Smooth muscle cell (in vitro differentiated cells): Measurements from ENCODE around the gene RAD17. TPM values are rescaled to one million over a fixed set of nuclear protein-coding genes. Genes with fewer than 3 reads are reported as not detected.
A peak's percentile ranks its signal among the peaks of the same experiment; 100 is the strongest.

ENCODE experiments used
- DNase-seq: peaks from one replicate; lab custom pipeline; 2025; ENCODE audit not compliant: unreplicated experiment; lab: John Stamatoyannopoulos, UW
- H2AFZ ChIP-seq: fragments of 200-600 bp; sonication (generic); 2 replicates; pipeline ENCODE4 v1.6.0; 2016; ENCODE audit warnings: antibody characterized with exemption, low read depth, mild to moderate bottlenecking
- H3F3A ChIP-seq: fragments of 200-600 bp; sonication (generic); 2 replicates; pipeline ENCODE4 v1.6.0; 2017; ENCODE audit warnings: antibody characterized with exemption, low read depth
- H3K27ac ChIP-seq: fragments of 200-600 bp; sonication (generic); 2 replicates; pipeline ENCODE4 v1.5.1; 2016; ENCODE audit warnings: low read depth, mild to moderate bottlenecking
- H3K27me3 ChIP-seq: fragments of 200-600 bp; sonication (generic); 2 replicates; pipeline ENCODE4 v1.6.1; 2016; ENCODE audit warnings: low read depth, mild to moderate bottlenecking
- H3K36me3 ChIP-seq: fragments of 200-600 bp; sonication (generic); 2 replicates; pipeline ENCODE4 v1.5.1; 2016; ENCODE audit warnings: low read depth
- H3K4me1 ChIP-seq: fragments of 200-600 bp; sonication (generic); 2 replicates; pipeline ENCODE4 v1.5.1; 2016; ENCODE audit warnings: low read depth
- H3K4me2 ChIP-seq: fragments of 200-600 bp; sonication (generic); 2 replicates; pipeline ENCODE4 v1.6.0; 2016; ENCODE audit warnings: mild to moderate bottlenecking
- H3K4me3 ChIP-seq: fragments of 200-600 bp; sonication (generic); 2 replicates; pipeline ENCODE4 v1.5.1; 2016; ENCODE audit warnings: mild to moderate bottlenecking
- H3K79me2 ChIP-seq: fragments of 200-600 bp; sonication (generic); 2 replicates; pipeline ENCODE4 v1.6.0; 2016; ENCODE audit warnings: low read depth, mild to moderate bottlenecking
- H3K9ac ChIP-seq: fragments of 200-600 bp; sonication (generic); 2 replicates; pipeline ENCODE4 v1.6.0; 2016; ENCODE audit warnings: low read depth
- H3K9me3 ChIP-seq: fragments of 200-600 bp; sonication (generic); replicated peaks from 2 replicates; pipeline ENCODE4 v1.5.1; 2016; ENCODE audit warnings: low read depth
- H4K20me1 ChIP-seq: fragments of 200-600 bp; sonication (generic); 2 replicates; pipeline ENCODE4 v1.6.0; 2016; ENCODE audit warnings: low read depth
- WGBS: methylation state at CpG from one replicate; pipeline ENCODE4 v1.1.7; 2016; ENCODE audit warnings: low lambda C conversion rate; 5-methylcytosine and 5-hydroxymethylcytosine counted together
- polyA plus RNA-seq: library from polyadenylated mRNA; unstranded; fragments of >200 nt; fragmentation: Nextera tagmentation; extraction: Ambion mirVana; gene quantifications from 2 replicates; pipeline ENCODE4 v1.2.1, GENCODE V29; 2016
- total RNA-seq: library from RNA; depleted of rRNA; stranded (reverse); fragments of >200 nt; gene quantifications from 2 replicates; pipeline ENCODE4 v1.2.3, GENCODE V29; 2014
- TF ChIP-seq, protein P1 (sequence below): fragments of 200-600 bp; sonication (generic); IDR thresholded peaks from 2 replicates; pipeline ENCODE4 v1.5.1; 2017; ENCODE audit warnings: borderline replicate concordance, mild to moderate bottlenecking, antibody characterized with exemption; ENCODE audit not compliant: insufficient read depth, poor library complexity, severe bottlenecking

Gene RAD17
- total and polyA plus RNA-seq, 2 experiments from 2014 or later = 16.2 to 23.9 TPM

DNA sequence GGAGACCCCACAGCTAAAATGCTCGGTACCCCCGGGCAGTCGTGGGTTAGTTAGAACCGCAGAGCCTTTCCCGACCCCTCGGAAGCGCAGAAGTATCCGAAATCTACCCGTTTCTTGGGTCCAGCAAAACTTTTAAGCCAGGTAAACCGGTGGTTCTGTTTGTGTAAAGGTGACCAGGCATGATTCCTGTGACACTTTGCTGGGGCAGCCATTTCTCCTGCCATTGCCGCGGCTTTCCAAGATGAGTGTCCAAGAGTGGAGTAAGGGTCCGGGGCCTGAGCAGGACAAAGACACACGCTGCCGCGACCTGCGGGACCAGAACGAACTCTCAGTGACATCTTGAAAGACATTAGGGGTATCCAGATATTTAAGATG lies 46.0 kb downstream of the RAD17 start:
- WGBS = 6% methylated on average over 18 of the region's 18 CpGs
- Histone ChIP-seq H2AFZ (peak overlapping the region; percentile 68), H3F3A (peaks cover 5% of the 10 kb centered on the region), H3K4me3 (peak overlapping the region; percentile 63), H3K9ac (peak overlapping the region; percentile 56), H4K20me1 (no peaks in the 10 kb centered on the region), H3K36me3 (no peaks in the 10 kb centered on the region), H3K79me2 (no peaks in the 10 kb centered on the region), H3K4me1 (peaks cover 8% of the 10 kb centered on the region), H3K27me3 (peaks cover 23% of the 10 kb centered on the region), H3K27ac (peak overlapping the region; percentile 18), H3K9me3 (no peaks in the 10 kb centered on the region), H3K4me2 (peak overlapping the region; percentile 92)
- TF ChIP-seq, protein P1, sequence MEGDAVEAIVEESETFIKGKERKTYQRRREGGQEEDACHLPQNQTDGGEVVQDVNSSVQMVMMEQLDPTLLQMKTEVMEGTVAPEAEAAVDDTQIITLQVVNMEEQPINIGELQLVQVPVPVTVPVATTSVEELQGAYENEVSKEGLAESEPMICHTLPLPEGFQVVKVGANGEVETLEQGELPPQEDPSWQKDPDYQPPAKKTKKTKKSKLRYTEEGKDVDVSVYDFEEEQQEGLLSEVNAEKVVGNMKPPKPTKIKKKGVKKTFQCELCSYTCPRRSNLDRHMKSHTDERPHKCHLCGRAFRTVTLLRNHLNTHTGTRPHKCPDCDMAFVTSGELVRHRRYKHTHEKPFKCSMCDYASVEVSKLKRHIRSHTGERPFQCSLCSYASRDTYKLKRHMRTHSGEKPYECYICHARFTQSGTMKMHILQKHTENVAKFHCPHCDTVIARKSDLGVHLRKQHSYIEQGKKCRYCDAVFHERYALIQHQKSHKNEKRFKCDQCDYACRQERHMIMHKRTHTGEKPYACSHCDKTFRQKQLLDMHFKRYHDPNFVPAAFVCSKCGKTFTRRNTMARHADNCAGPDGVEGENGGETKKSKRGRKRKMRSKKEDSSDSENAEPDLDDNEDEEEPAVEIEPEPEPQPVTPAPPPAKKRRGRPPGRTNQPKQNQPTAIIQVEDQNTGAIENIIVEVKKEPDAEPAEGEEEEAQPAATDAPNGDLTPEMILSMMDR = no peak
- DNase-seq = no peak

DNA sequence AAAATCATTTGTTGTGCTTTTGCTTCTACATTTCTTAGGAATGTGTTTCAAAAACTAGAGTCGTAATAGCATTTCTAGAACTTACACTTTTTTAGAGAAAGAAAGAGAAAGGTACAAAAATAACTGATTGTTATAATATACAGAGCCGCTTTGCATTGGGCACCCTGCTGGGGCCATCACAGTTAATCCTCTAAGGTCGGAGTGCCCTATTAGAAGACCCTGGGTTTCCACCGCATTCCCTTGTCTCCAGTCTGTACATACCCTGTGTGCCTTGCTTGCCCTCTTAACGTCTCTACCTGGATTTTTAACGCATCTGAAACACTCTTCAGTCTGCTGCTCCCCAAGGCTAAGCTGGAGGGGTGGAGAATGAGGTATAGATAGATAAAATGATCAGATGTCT lies 46.6 kb downstream of the RAD17 start:
- Histone ChIP-seq H3K9me3 (no peaks in the 10 kb centered on the region), H3K4me1 (peaks cover 8% of the 10 kb centered on the region), H3K9ac (peak overlapping the region; percentile 56), H3K4me3 (peak overlapping the region; percentile 63), H3K79me2 (no peaks in the 10 kb centered on the region), H3F3A (peaks cover 5% of the 10 kb centered on the region), H2AFZ (peak overlapping the region; percentile 68), H3K27me3 (peaks cover 23% of the 10 kb centered on the region), H3K36me3 (no peaks in the 10 kb centered on the region), H3K4me2 (peak overlapping the region; percentile 92), H4K20me1 (no peaks in the 10 kb centered on the region), H3K27ac (no peak overlapping the region)
- TF ChIP-seq, protein P1 = no peak
- WGBS = 35% methylated on average over 6 of the region's 6 CpGs
- DNase-seq = no peak

DNA sequence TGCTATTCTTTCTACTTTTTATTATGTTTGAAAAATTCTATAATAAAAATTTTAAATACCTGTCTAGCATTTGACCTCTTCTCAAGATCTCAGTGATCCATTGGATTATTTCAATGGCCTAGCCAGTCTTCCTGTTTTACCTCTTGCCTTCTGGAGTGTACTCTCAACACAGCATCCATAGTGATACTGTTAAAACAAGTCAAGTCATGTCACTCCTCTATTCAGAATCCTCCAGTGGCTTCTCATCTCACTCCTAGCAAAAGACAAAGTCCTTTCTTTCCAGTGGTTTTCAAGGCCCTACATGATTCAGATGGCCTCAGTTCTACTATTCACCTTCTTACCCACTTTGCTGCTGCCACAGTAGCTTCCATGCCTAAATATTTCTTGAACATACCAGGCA lies 47.1 kb downstream of the RAD17 start:
- no peaks in the 10 kb centered on the region for H4K20me1 ChIP-seq
- H3K27ac ChIP-seq = no peak overlapping the region
- H3K36me3 ChIP-seq = no peaks in the 10 kb centered on the region
- DNase-seq = no peak
- H3K27me3 ChIP-seq = peaks cover 23% of the 10 kb centered on the region
- no peak overlapping the region for H3K4me2 ChIP-seq
- H3K4me3 ChIP-seq = peak overlapping the region; percentile 63
- peaks cover 8% of the 10 kb centered on the region for H3K4me1 ChIP-seq
- TF ChIP-seq, protein P1 = no peak
- H3K9me3 ChIP-seq = no peaks in the 10 kb centered on the region
- no peak overlapping the region for H3K9ac ChIP-seq
- no peaks in the 10 kb centered on the region for H3K79me2 ChIP-seq
- H2AFZ ChIP-seq = no peak overlapping the region
- H3F3A ChIP-seq = peaks cover 5% of the 10 kb centered on the region

DNA sequence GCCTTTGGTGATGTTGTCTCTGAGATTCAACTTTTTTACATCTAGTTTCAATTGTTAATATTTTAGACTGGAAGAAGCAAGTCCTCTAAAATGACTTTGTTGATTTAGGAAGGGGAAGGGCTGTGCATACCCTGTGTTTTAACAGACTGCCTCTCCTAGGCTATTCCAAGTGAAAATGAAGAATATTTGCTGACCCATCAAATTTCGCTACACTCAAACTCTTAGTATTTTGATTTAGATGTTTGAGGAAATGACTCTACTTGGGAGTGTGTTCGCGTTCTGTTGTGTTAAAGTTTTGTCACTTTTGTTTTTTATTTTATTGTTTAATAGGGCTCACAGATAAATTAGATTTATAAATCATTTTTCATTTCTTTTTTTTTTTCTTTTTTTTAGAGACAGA lies 48.9 kb downstream of the RAD17 start:
- H3K9ac ChIP-seq = no peak overlapping the region
- no peaks in the 10 kb centered on the region for H4K20me1 ChIP-seq
- WGBS = 96% methylated on average over 3 of the region's 3 CpGs
- H3K27ac ChIP-seq = no peak overlapping the region
- H3K36me3 ChIP-seq = no peaks in the 10 kb centered on the region
- TF ChIP-seq, protein P1 = no peak
- peaks cover 23% of the 10 kb centered on the region for H3K27me3 ChIP-seq
- H3F3A ChIP-seq = peaks cover 5% of the 10 kb centered on the region
- H3K4me2 ChIP-seq = no peak overlapping the region
- no peaks in the 10 kb centered on the region for H3K79me2 ChIP-seq
- H3K4me1 ChIP-seq = peaks cover 8% of the 10 kb centered on the region
- no peak for DNase-seq
- no peak overlapping the region for H3K4me3 ChIP-seq
- H3K9me3 ChIP-seq = no peaks in the 10 kb centered on the region
- H2AFZ ChIP-seq = no peak overlapping the region
